Activated T-cell treated with anti-CD3 and anti-CD28 coated beads for 4 hours (primary cell): ENCODE data around the gene CD300A.
"Not testable (repeated sequence)": the region's sequence is repeated elsewhere in the genome, so short reads cannot be mapped to it uniquely, and the experiment has no call there.

ENCODE experiments used
- DNase-seq: peaks from one replicate; pipeline ENCODE4 v3.0.0-alpha.2; 2020

CD300A gene

GRCh38 chr17:74485022-74485743 lies 18.7 kb downstream of the CD300A start:
- no peak for DNase-seq

- no peak for DNase-seq
Observed at GRCh38 chr17:74485841-74486240, 19.4 kb downstream of the CD300A start.

- not testable (repeated sequence) for DNase-seq
Observed at GRCh38 chr17:74488276-74488675, 21.8 kb downstream of the CD300A start.

- no peak for DNase-seq
Observed at GRCh38 chr17:74490716-74491115, 24.3 kb downstream of the CD300A start.

- DNase-seq: no peak
Observed at GRCh38 chr17:74491626-74492025, 25.2 kb downstream of the CD300A start.

- DNase-seq: peak; percentile 63
Observed at GRCh38 chr17:74493331-74493833, 26.9 kb downstream of the CD300A start.

- no peak for DNase-seq
Observed at GRCh38 chr17:74497471-74497870, 31.0 kb downstream of the CD300A start.

GRCh38 chr17:74499992-74500391 lies 33.6 kb downstream of the CD300A start:
- DNase-seq: no peak

- DNase-seq: no peak
Observed at GRCh38 chr17:74502861-74503260, 36.4 kb downstream of the CD300A start.

- DNase-seq: not testable (repeated sequence)
Observed at GRCh38 chr17:74503949-74504348, 37.5 kb downstream of the CD300A start.

- DNase-seq: no peak
Observed at GRCh38 chr17:74508156-74508555, 41.7 kb downstream of the CD300A start.

- no peak for DNase-seq
Observed at GRCh38 chr17:74512036-74512435, 45.6 kb downstream of the CD300A start.

GRCh38 chr17:74512624-74513091 lies 46.2 kb downstream of the CD300A start:
- DNase-seq: no peak

GRCh38 chr17:74513987-74514631 lies 47.7 kb downstream of the CD300A start:
- peak; percentile 19 for DNase-seq

- no peak for DNase-seq
Observed at GRCh38 chr17:74514632-74515334, 48.3 kb downstream of the CD300A start.

- no peak for DNase-seq
Observed at GRCh38 chr17:74515941-74516340, 49.5 kb downstream of the CD300A start.

- DNase-seq: no peak
Observed at GRCh38 chr17:74516561-74517328, 50.3 kb downstream of the CD300A start.

- DNase-seq: not testable (repeated sequence)
Observed at GRCh38 chr17:74518413-74518981, 52.1 kb downstream of the CD300A start.

GRCh38 chr17:74520016-74520434 lies 53.6 kb downstream of the CD300A start:
- DNase-seq: no peak

GRCh38 chr17:74520790-74521480 lies 54.5 kb downstream of the CD300A start:
- no peak for DNase-seq

- no peak for DNase-seq
Observed at GRCh38 chr17:74521701-74522201, 55.3 kb downstream of the CD300A start.
